OCI-LY1 (cell line): ENCODE data around the gene LANCL3.

Experiments used
- H2AFZ ChIP-seq: fragments of 200-600 bp; sonication (generic), shearing (Covaris generic); 2 replicates; pipeline ENCODE4 v1.6.0; 2014; ENCODE audit warnings: antibody characterized with exemption, mild to moderate bottlenecking, low read length
- H3F3A ChIP-seq: fragments of 200-600 bp; sonication (generic), shearing (Covaris generic); 2 replicates; pipeline ENCODE4 v1.6.0; 2014; ENCODE audit warnings: mild to moderate bottlenecking, antibody characterized with exemption, low read length, moderate library complexity; ENCODE audit not compliant: insufficient read depth
- H3K27ac ChIP-seq: fragments of 200-600 bp; sonication (generic); 2 replicates; pipeline ENCODE4 v1.5.1; 2014; ENCODE audit warnings: low read length, mixed run types, mild to moderate bottlenecking, low read depth; ENCODE audit not compliant: poor library complexity, severe bottlenecking
- H3K27me3 ChIP-seq: fragments of 200-600 bp; sonication (generic); 2 replicates; pipeline ENCODE4 v1.6.0; 2014; ENCODE audit warnings: antibody characterized with exemption, mild to moderate bottlenecking, low read length, moderate library complexity; ENCODE audit not compliant: insufficient read depth
- H3K36me3 ChIP-seq: fragments of 200-600 bp; sonication (generic); 2 replicates; pipeline ENCODE4 v1.6.1; 2014; ENCODE audit warnings: mild to moderate bottlenecking, antibody characterized with exemption, low read length, moderate library complexity, mixed read lengths; ENCODE audit not compliant: insufficient read depth
- H3K4me1 ChIP-seq: fragments of 200-600 bp; sonication (generic); 2 replicates; pipeline ENCODE4 v1.5.1; 2014; ENCODE audit warnings: mild to moderate bottlenecking, low read length, moderate library complexity; ENCODE audit not compliant: insufficient read depth, severe bottlenecking
- H3K4me2 ChIP-seq: fragments of 200-600 bp; sonication (generic), shearing (Covaris generic); 2 replicates; pipeline ENCODE4 v1.6.1; 2014; ENCODE audit warnings: low read length
- H3K4me3 ChIP-seq: fragments of 200-600 bp; sonication (generic); 2 replicates; pipeline ENCODE4 v1.5.1; 2014; ENCODE audit warnings: low read length, low read depth, mild to moderate bottlenecking, mixed read lengths; ENCODE audit not compliant: poor library complexity, severe bottlenecking
- H3K79me2 ChIP-seq: fragments of 200-600 bp; shearing (Covaris generic); 2 replicates; pipeline ENCODE4 v1.6.1; 2016; ENCODE audit warnings: mixed run types, low read length, mixed read lengths; ENCODE audit not compliant: insufficient read depth
- H3K9ac ChIP-seq: fragments of 200-600 bp; sonication (generic), shearing (Covaris generic); 2 replicates; pipeline ENCODE4 v1.6.1; 2014; ENCODE audit warnings: mild to moderate bottlenecking, low read length, mixed read lengths
- H3K9me2 ChIP-seq: fragments of 200-600 bp; sonication (generic), shearing (Covaris generic); 2 replicates; pipeline ENCODE4 v1.6.1; 2014; ENCODE audit warnings: low read depth, mild to moderate bottlenecking, low read length, mixed read lengths
- H3K9me3 ChIP-seq: fragments of 200-600 bp; shearing (Covaris generic); 2 replicates; pipeline ENCODE4 v1.6.1; 2014; ENCODE audit warnings: low read length, mixed read lengths
- H4K20me1 ChIP-seq: fragments of 200-600 bp; sonication (generic), shearing (Covaris generic); 2 replicates; pipeline ENCODE4 v1.6.0; 2016; ENCODE audit warnings: mild to moderate bottlenecking, low read length; ENCODE audit not compliant: insufficient read depth
- CTCF ChIP-seq: fragments of 200-600 bp; sonication (generic), shearing (Covaris generic); IDR thresholded peaks from 2 replicates; pipeline ENCODE4 v1.5.1; 2017; ENCODE audit warnings: mild to moderate bottlenecking, antibody characterized with exemption, low read length, moderate library complexity, mixed read lengths
- EZH2 ChIP-seq: fragments of 200-600 bp; sonication (generic), shearing (Covaris generic); IDR thresholded peaks from 2 replicates; pipeline ENCODE4 v1.8.0; 2017; ENCODE audit warnings: borderline replicate concordance, mixed run types, mild to moderate bottlenecking, antibody characterized with exemption, low read length, moderate library complexity, mixed read lengths

The LANCL3 gene

GRCh38 chrX:37613933-37614332, 42.5 kb downstream of the LANCL3 start:
- H4K20me1 ChIP-seq = no peaks in the 10 kb centered on the region
- H3K4me1 ChIP-seq = no peaks in the 10 kb centered on the region
- H3F3A ChIP-seq = no peaks in the 10 kb centered on the region
- no peak overlapping the region for H3K4me3 ChIP-seq
- H3K36me3 ChIP-seq = no peaks in the 10 kb centered on the region
- TF ChIP-seq EZH2 (no peak), CTCF (no peak)
- H3K9me3 ChIP-seq = no peaks in the 10 kb centered on the region
- no peak overlapping the region for H3K9ac ChIP-seq
- H3K79me2 ChIP-seq = no peaks in the 10 kb centered on the region
- H2AFZ ChIP-seq = no peak overlapping the region
- no peaks in the 10 kb centered on the region for H3K27me3 ChIP-seq
- H3K9me2 ChIP-seq = no peaks in the 10 kb centered on the region
- no peak overlapping the region for H3K4me2 ChIP-seq
- no peak overlapping the region for H3K27ac ChIP-seq

- Histone ChIP-seq H3K4me3 (no peak overlapping the region), H3K79me2 (no peaks in the 10 kb centered on the region), H3K27me3 (no peaks in the 10 kb centered on the region), H3K9me2 (no peaks in the 10 kb centered on the region), H3K9ac (no peak overlapping the region), H3K36me3 (no peaks in the 10 kb centered on the region), H3K27ac (no peak overlapping the region), H4K20me1 (no peaks in the 10 kb centered on the region), H3F3A (no peaks in the 10 kb centered on the region), H3K9me3 (no peaks in the 10 kb centered on the region), H2AFZ (no peak overlapping the region), H3K4me2 (no peak overlapping the region), H3K4me1 (no peaks in the 10 kb centered on the region)
- TF ChIP-seq CTCF = no peak
- TF ChIP-seq EZH2 = no peak
Observed at GRCh38 chrX:37627602-37628001, 56.1 kb downstream of the LANCL3 start.

GRCh38 chrX:37638047-37638446, 66.6 kb downstream of the LANCL3 start:
- no peaks in the 10 kb centered on the region for H3K9me2 ChIP-seq
- H3K9me3 ChIP-seq = no peaks in the 10 kb centered on the region
- H3K27me3 ChIP-seq = no peaks in the 10 kb centered on the region
- H3K27ac ChIP-seq = no peak overlapping the region
- H3K4me2 ChIP-seq = no peak overlapping the region
- no peak overlapping the region for H2AFZ ChIP-seq
- no peaks in the 10 kb centered on the region for H3K36me3 ChIP-seq
- H3K79me2 ChIP-seq = no peaks in the 10 kb centered on the region
- no peaks in the 10 kb centered on the region for H3F3A ChIP-seq
- TF ChIP-seq EZH2 = no peak
- TF ChIP-seq CTCF = no peak
- no peaks in the 10 kb centered on the region for H3K4me1 ChIP-seq
- no peak overlapping the region for H3K9ac ChIP-seq
- no peaks in the 10 kb centered on the region for H4K20me1 ChIP-seq
- no peak overlapping the region for H3K4me3 ChIP-seq
